CD4-positive, alpha-beta T cell treated with Interleukin-15 for 1 hour (primary cell): Measurements from ENCODE around the gene PTPRM.

Source experiments
- DNase-seq: peaks from one replicate; pipeline ENCODE4 v3.0.0-alpha.2; 2020

Gene PTPRM

DNA sequence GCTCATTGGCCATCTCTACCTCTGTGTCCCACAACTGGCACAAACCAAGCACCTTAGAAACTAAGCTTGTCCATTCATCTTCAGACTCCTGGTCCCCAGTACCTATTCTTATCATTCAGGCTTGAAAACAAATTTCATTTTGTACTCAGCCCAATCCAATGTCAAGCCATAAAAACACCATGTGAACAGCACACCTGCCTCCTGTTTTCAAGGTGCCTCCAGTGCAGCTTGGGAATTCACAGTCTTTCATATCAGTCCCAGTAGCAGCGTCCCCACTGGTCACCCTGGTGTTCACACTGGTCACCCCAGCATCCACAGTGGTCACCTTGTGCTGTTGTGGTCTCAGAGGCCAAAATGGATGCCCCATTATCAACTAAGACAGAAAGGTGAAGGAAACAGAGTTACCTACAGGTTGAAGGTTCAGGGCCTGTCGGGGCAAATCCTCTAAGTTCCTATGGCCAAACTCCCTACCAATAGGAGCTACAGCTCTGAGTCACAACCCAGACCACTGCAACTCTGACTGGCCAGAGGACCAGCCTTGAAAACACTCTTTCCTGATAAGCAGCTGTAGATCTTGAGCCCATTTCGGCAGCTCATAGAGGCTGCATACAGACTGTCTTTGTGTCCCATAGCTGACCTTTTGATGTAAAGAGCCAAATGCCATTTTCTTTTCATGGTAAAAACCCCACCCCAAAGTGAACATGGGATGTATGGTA lies 782.6 kb downstream of the PTPRM start:
- DNase-seq: no peak

DNA sequence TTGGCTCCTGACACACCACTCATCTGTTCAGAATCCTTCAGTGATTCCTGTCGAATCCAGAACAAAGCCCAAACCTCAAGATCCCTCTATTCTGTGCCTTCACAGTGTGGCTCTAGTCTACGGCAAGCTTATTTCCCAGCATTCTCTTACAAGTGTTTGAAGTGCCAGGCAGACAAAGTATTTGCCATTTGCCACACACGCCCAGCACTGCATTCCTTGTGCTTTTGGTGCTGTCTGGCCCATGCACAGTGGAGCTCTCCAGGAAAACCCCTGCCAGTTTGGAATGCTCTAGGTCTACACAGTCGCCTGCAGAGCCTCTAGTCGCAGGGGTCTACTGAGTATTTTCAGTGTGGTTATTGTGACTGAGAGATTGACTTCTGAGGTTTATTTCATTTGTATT lies 783.5 kb downstream of the PTPRM start:
- DNase-seq: no peak

DNA sequence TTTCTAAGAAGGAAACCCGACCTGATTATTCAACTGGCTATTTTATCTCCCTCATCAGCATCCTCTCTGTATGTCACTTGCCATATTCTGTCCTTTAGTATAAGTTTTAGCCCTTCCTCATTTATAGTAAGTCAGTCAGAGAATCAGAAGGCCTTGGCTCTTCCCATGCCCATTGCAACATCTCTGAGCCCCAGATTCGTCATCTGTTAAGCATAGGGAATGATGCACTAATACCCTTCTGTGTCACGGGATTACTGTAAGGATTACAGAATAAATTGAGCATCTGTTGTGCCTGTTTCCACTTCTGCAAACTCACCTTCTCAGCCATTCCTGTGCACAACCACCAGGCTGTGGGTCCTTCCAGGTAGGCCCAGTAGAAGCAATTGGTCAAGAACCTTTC lies 784.0 kb downstream of the PTPRM start:
- no peak for DNase-seq

DNA sequence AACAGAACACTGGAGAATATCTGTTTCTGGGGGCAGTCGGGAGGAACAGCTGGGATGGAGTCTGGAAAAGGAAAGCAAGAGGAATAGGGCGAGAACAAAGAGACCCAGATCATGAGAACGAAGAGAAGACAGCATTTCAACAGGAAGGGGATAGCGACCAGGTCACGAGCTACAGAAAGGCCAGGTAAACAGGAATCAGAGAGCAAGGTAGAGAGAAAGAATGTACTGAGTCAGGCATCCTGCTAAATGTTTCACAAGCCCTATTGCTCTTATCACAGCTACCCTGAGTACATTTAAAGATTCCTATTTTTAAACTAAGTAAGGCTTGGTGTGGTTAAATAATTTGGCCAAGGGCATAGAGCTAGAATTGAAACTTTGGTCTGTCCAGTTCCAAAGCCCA lies 787.2 kb downstream of the PTPRM start:
- DNase-seq: no peak

DNA sequence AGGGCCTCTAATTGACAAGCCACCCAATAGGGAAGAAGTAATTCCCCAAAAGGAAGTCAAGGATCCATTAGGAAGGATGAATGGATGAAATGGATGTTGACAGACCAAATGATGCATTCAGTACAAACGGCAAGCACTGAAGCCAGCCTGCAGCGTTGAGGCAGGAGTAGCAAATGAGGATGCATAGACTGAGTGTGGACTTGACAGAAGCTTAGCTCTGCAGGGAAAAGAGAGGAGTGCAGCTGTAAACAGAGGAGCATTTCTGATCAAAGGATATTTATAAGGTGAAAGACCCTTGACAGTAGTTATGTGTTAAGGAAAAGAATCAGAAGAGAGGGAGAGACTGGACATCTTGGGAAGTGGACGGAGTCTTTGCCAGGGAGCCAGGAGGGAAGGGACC lies 788.9 kb downstream of the PTPRM start:
- no peak for DNase-seq

DNA sequence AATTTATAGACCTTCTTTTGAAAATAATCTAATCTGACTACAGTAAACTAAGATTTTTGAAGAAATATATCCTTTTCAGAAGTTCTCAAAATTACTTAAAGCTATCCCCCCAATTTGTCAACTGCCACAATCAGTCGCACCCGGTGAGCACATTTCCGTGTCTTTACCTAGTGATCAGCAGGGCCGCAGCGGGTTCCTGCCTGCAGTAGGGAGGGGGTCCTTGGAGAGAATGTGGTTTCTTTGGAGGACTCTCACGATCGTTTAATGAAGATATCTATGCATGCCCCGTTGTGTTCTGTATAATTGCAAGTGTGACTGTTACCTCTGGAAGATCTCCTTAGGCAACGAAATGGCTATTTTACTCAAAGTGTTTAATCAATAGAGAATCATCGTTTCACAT lies 790.2 kb downstream of the PTPRM start:
- DNase-seq: no peak

DNA sequence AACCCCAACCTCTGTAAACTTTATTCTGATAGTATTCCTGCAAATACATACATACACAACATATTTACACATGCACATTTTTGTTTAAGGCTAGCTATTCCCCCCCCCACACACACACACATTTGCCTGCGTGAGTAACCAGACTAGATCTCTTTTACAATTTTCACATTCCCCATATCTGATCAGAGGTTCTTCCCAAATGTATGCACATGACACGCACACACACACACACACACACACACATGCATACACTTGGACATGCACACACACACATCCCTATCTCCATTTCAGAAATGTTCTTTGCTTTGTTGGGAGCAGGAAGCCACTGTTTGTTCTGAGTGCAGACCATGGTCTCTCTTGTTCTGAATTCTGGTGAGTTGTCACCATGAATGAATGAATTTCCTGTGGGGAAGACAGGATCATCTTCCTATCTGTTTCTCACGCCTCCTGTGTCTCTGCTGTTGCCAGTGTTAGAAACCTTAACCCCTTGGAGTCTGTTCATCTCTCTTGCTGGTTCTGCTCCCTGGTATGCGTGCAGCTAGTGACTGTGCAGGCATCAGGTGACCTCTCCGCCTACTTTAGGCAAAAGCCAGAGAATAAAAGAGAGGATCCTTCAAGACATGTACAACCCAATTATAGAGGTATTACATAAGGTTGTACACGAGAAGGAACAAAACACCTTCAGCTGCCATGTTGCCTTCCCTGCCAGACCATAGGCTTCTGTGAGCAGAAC lies 791.1 kb downstream of the PTPRM start:
- DNase-seq: no peak

DNA sequence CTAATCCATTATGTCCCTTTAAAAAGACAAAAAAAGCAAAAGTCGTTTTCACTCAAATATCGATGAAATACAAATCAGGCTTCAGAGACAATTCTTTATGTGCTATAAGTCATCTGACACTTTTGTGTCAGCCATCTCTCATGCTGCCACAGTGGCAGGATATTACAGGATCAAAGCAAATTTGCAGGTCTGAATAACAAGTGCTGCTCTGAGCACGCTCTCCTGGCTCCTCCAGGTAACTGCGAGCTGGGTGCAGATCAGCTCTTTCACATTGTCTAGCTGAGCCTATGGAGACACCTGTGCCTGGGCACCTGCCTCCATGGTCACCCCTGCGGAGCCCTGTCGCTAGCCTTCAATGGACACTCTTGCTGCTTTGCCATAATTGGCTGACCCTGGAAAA lies 792.0 kb downstream of the PTPRM start:
- DNase-seq: no peak

DNA sequence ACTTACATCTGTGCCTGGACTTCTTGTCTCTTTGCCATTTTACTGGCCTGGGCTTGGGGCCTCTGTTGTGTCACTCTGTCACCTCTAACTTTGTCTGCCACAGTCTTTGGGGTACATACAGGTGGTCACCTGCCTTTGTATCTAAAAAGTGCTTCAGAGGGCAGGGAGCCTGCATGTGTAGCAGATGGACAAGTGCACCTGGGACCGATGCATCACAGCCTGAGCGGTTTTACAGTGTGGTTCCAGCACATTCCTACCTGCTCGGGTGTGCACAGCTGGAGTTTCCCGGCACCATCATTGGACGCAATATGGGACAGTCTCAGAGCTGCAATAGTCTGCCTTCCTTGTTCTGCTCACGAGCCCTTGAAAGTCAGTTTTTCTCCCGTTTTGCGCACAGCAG lies 792.4 kb downstream of the PTPRM start:
- no peak for DNase-seq

DNA sequence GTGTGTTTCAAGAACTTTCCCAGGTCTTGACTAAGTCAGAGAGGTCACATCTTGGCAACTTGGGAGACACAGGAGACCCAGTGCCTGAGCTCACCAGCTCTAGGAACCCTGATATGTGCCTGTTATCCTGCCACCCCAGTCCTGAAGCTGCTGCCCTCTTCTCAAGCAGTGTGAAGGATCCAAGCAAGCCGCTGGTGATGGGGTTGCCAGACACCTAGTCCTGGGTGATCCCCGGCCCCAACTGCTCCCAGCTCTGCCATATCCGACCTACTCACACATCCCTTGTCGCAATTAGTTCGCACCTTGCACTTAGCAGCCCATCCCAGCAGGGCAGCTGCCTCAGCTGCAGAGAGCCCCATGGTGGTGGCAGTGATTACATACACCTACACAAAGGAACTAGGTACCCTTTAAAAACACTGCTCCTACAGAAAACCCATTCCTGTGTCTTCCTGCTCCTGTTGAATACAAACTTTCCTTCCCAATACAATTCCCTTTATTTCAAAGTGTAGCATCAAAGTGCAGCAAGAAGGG lies 794.9 kb downstream of the PTPRM start:
- no peak for DNase-seq

DNA sequence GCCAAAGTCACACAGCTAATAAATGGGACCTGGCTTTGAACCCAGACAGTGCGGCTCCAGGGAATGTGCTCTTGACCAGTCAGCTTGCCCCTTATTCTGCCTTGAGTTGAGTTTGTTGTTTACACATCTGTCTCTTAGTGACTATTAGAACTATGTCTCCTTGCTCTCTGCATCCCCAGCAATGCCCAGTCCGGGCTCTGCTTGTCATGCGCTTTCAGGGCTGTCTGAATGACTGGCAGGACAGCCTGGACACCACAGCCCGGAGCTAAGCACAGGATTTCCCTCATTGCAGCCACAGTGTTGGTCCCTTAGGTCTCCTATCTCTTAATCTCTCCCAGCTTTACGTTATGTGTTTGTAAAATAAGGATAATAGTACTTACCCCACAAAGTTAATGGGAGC lies 795.7 kb downstream of the PTPRM start:
- no peak for DNase-seq

DNA sequence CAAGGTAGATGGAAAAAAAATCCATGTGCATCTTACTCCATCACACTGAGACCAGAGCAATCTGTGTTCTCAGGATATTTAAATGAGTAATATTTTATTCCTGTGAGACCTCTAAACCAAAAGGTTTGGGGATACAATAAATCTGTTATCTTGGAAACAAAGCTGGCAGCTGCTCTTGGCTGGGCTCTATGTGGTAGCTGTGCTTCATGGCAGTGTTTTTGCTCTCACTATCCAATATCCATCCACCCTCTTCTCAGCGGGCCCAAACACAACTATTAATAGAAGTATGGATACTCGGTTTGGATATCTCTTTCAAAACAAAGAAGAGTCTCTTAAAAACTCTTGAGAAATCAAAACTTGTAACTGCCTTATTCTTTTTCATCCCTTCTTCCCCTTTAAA lies 797.3 kb downstream of the PTPRM start:
- DNase-seq: no peak

DNA sequence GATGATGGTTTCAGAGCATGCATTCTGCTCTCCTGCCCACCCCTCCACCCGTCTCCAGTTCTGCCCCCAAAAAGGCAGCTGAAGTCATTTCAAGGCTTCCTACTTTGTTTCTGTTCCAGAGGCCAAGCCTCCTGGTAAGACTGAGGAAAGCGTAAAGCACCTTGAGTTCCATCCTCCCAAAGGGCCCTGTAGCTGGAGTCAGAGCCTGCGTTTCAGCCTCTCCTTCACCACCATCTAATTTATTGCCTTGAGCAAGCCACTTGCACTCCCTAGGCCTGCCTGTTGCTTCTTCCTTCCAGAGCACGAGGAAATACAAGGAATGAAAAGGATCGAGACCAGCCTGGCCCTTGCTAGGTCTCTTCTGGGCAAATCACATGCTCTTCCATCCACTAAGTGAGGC lies 797.9 kb downstream of the PTPRM start:
- DNase-seq: no peak

DNA sequence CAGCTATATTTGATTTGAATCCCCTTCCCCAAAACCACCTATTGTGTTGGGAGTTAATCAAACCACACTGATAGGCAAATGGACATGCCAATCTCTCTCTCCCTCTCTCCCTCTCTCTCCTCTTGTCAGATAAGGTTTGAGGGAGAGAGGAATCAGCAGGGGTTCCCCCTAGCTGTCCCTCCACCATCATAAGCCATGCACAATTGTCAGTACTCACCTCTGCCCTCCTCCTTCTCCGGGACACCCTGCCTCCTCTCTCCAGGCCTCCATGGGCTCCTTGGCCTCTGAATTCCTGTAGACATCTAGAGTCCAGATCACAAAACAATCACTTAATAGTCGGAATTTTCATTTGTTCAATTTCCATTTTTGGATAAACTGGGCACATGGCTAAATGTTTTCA lies 798.4 kb downstream of the PTPRM start:
- no peak for DNase-seq

DNA sequence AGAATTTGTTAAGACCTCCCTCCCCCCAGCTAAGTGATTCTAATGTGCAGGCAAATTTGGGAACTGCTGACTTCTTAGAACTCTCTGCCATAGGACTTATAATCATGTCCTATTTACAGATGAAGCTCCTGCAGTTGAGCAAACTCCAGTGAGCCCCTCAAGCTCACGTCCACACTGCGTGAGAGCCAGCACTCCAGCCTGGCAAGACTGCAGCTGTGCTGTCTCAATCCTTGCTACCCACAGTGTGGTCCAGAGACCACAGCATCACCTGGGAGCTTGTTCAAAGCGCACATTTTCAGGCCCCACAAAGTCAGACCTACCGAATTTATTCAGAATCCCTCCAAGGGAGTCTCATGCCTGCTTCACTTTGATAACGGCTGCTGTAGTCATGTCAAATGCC lies 799.0 kb downstream of the PTPRM start:
- no peak for DNase-seq

DNA sequence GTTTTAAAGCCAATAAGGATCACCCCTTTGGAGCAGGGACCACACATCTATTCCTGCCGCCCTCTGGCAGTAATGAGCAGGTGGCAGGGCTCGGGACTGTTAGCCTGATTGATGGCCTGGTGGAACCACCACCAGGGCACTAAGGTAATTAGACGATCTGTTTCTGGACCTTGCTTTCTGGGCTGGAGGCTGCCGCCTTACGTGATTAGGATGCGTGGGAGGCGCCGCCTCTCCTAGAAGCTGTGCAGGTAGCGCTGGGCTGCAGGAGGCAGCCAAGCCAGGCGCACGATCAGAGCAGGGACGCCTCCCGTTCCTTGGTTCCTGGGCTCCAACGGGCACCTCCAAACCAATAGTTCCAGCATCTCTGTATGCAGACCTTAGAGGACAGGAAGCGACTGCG lies 799.5 kb downstream of the PTPRM start:
- DNase-seq: no peak

DNA sequence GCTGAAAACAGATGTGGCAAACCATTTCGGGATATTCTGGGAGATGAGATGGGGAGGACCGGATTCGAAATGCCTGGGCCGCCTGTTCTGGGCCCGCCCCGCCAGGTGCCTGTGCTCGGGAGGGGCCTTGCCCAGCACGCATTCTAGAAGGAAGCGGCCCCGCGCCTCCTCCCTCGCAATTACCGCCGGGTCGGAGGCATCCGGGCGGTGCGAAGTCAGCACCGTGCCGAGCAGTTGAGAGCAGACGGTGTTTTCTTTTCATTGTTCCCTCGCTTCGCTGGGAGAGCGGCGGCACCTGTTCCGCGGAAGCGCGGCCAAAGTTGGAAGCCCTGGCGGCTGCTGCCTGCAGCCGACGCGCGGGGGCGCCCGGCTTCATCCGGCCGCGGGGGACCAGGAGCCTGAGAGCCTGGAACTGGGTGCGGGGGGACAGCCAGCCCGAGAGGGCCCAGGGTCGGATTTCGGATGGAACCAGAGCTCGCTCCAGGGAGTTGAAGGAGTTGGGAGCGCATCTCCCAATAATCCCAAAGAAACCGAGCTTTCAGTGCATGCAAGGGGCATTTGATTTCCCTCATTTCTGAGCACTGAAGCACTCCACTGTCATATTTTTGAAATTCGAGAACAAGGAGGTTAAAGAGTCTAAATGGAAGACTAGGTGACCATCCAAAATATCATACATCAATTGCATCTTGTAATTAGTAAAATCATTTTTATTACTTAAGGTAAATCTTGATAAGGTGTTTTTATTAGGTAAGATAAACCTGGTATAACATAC lies 800.3 kb downstream of the PTPRM start:
- DNase-seq: no peak

DNA sequence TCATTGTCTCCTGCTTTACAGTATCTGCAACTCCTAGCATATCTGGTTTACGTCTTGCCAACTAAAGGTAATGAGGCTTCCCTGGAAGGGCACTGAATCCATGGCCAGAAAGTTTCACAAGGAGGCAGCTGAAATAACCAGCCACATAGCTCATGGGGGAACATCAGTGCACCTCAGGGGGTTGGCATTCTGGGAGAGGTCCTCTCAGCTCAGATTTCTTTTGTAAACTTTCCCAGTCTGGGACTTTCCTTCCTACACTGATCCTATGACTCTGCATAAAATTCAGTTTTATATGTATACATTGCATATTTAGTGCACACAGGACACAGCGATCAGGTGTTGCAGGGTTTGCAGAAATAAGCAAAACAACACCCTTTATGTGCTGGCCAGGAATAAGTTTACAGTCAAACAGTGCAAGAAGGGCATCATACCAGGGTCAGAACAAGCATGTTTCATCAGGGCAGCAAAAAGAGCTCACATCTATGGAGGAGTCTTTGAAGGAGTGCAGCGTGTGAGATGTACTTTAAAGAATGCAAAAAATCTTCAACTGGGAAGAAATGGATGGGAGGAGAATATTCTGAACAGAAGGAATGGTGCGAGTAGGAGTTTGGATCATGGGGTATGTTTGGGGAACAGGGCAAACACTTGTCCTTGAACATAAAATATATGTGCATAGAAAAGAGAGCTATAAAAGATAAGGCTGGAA lies 801.5 kb downstream of the PTPRM start:
- no peak for DNase-seq

DNA sequence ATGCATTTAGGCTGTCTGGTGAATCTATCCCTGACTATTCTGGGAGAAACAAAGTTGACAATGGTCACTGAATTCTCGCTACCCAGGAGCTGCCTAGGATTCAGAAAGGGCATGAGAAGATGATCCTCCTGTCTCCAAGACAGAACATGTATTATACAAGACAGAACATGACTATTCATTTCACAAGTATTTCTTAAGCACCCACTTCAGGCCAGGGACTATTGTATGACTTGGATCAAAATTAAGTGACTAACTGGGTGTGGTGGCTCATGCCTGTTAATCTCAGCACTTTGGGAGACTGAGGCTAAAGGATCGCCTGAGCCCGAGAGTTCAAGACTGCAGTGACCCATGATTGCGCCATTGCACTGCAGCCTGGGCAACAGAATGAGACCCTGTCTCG lies 806.4 kb downstream of the PTPRM start:
- no peak for DNase-seq

DNA sequence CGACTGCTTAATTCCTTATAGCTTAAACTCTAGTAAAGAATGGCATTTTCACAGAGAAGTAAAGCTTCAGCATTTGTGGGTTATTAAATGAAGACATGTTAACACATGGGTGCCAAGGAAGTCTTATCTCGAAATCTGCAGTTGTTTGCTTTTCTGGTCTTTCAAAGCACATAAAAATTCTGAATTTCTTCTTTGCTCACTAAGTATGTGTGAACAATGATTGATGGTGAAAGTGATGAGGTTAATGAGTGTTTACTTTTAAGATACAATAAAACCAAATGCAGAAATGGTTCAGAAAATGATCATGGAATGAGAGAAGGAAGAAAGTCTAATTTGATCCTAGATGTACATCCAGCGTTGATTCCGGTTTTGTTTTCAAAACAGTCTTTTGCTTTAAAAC lies 807.6 kb downstream of the PTPRM start:
- DNase-seq: no peak

DNA sequence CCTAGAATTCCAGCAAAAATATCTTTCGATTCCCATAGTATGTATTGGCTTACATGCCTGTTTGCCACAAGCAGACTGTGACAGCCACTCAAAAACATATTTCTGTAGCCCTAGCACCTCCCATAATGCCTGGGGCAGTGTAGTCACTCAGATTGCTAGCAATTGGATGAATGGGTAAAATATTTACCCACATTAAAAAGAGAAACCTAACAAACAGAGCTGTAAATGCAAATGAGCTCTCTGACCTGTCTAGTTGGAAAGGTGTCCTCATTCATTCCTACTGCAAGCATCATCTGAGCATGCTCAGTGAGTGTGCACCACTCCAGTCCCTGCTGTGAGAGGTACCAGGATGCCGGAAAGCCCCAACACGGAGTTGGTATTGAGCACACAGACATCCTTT lies 808.1 kb downstream of the PTPRM start:
- no peak for DNase-seq

DNA sequence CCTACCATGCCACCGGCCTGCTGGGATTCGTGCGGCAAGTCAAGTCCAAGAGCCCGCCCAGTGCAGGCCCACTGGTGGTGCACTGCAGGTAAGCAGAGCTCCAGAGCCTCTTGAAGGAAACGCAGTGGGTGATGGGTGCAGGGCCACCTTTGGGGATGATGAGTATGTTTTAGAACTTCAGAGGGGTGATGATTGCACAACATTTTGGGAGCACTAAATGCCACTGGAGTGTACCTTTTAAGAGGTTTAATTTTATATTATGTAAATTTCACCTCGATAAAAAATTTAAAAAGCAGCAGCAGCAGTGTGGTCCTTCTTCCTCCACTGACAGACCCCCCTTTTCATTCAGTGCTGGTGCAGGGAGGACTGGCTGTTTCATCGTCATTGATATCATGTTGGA lies 809.0 kb downstream of the PTPRM start:
- DNase-seq: no peak
